ENCODE measurements around the gene FHL1.
A peak's percentile ranks its signal among the peaks of the same experiment; 100 is the strongest.
"Not testable (repeated sequence)": the region's sequence is repeated elsewhere in the genome, so short reads cannot be mapped to it uniquely, and the experiment has no call there.

FHL1 gene

GRCh38 chrX:136147315-136147901, at the start of gene FHL1:
Gene FHL1 (plus strand): TSS chrX:136147533.
- peak; percentile 52 for DNase-seq

GRCh38 chrX:136097871-136098805, 49.2 kb upstream of the FHL1 start:
- DNase-seq: no peak

- no peak for DNase-seq
Measured at GRCh38 chrX:136104936-136105335, 42.4 kb upstream of the FHL1 start.

DNA sequence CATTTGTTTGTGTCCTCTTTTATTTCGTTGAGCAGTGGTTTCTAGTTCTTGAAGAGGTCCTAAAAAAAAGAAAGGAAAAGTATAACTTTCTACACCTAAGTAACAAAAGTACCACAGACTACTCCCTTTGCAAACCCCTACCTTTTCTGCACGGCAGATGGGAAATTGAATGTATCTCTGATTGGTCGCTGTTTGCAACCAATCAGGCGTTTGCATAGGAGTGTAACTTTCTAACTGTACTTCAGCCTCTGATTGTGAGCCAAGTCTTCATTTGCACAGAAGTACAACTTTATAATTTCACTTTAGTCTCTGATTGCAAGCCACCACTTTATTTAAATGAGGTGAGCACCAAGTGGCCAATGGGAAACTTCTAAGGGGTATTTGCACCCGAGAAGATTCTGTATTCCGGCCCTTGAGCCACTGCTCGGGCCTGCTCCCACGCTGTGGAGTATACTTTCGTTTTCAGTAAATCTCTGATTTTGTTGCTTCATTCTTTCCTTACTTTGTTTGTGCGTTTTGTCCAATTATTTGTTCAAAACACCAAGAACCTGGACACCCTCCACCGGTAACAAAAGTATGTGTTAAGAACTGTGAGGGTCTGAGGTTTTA, 40.3 kb upstream of the FHL1 start:
- DNase-seq: no peak

- DNase-seq: not testable (repeated sequence)
Measured at GRCh38 chrX:136108905-136109304, 38.4 kb upstream of the FHL1 start.

DNA sequence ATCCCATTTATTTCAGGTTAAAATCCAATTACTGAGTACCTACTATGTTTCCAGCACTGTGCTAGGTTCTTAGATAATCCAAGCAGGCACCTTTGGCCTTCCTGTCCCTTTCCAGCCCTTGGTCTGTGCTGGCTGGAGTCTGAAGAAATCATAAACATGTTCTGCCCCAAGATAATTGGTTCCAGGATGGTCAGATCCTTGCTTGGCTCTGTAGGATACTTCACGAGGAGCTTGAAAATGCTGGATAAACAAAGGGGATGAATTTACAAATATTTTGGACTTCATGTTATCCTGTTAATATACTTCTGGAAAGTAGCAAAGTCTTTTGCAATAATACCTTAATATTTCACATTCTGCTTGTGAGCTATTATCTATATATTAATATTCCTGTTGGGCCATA, 35.0 kb upstream of the FHL1 start:
- DNase-seq: no peak

DNA sequence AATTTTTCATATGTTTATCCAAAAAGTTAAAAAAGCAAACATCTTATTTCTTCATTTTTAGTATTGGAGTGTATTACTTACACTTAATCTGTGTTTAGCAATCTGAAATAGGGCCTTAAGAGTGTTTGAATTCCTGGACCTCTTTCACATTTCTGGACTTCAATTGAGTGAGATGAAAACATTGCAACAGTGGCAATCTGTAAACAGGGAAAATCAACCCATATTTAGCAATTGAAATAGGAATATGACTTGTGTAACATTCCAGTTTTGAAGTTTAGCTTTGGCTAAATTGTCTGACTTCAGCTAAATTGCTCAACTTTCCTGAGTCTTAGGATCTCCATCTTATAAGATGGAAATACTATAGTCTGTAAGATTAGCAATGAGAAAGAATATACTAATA, 34.6 kb upstream of the FHL1 start:
- DNase-seq: no peak

DNA sequence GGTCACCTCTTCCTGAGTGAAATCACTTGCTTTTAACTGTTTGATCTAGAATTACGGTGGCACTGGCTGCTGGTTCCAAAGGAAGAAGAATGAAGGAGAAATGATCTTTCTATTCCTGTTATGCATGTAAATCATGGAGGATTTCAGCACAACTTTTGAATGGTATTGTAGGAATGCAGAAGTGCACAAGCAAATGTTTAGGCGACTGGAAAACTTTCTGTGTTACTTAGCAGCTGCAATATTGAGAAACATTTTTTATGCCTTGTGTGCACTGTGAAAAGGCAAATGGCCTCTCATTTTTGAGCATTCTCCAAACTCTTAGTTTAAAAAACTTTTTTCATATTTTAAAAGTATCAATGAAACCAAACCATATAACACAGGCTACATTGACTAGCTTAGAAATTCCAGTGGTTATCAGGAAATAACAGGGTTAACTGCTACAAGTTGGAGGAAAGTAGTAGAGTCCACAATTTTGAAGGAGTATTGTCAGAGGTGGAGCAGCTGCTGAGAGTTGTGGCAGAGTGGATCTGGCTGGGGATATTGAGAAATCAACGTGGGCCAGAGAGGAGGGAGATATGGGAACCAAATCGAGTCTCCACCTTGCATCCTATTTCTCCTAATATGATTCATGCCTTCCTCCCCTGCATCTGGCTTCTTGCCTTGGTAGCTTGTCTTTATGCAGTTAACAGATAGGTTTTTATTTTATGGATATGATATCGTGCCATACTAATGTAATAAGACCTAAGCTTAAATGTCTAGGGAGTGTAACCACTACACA, 32.0 kb upstream of the FHL1 start:
- no peak for DNase-seq

- DNase-seq: no peak
Measured at GRCh38 chrX:136115904-136116297, 31.4 kb upstream of the FHL1 start.

DNA sequence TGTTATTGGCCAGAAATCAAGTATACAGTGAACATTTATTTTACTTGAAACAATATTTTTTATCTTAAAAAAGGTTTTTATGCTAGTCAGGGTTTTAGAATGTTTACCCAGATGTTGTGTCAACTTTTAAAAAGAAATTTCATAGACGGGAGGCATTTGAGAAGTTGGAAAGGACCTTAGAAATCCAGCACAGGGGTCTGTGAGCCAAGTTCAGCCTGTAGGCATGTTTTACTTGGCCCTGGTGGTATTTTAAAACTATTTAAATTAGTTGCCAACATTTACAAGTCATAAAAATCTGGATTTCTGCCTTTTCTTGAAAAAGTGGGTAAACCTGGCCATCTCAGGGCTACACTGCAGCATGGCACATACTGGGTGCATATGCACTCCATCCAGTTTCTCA, 25.5 kb upstream of the FHL1 start:
- DNase-seq: no peak

- no peak for DNase-seq
Measured at GRCh38 chrX:136122207-136122606, 25.1 kb upstream of the FHL1 start.

GRCh38 chrX:136125106-136125505, 22.2 kb upstream of the FHL1 start:
- DNase-seq: no peak

- DNase-seq: no peak
Measured at GRCh38 chrX:136126371-136126770, 21.0 kb upstream of the FHL1 start.

GRCh38 chrX:136126872-136127406, 20.4 kb upstream of the FHL1 start:
- DNase-seq: no peak

DNA sequence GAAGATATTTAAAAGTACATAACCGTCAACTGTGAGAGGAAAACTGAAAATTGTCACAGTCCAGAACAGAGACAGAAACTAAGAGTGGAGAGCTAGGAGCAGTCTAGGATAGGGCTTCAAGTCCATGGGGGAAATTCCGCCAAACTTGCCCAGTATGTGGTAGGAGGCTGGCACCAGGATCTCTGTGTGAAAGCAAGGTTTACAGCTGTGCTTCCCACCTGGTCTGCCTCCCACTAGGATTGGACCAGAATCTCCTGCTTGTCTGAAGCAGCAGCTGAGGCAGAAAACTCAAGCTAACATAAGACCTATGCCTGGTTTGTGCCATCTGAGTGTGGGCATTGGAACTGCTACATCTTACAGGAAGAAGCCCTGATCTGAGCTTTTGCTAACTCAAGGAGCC, 18.6 kb upstream of the FHL1 start:
- DNase-seq: no peak

GRCh38 chrX:136130931-136131833, 16.2 kb upstream of the FHL1 start:
- DNase-seq: peak; percentile 25

DNA sequence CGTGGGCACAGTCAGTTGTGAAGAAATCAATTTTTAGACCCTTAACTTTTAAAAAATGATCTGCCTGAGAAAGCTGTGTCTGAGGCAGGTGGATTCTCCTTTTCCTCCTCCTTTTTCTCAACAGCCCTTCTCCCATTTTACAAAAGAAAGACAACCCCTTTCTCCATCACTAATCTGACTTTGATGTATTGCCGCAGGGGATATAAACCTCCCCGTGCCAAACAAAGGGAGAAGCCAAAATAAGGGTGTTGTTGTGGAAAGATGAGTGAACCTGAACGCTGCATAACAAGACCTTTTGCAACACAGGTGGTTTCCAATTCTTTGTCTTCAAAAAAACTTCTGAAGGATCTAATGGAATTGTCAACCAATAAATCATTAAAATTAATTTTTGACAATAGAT, 8.4 kb upstream of the FHL1 start:
- no peak for DNase-seq

GRCh38 chrX:136141569-136141968, 5.8 kb upstream of the FHL1 start:
- DNase-seq: no peak

- no peak for DNase-seq
Measured at GRCh38 chrX:136142592-136142991, 4.7 kb upstream of the FHL1 start.

DNA sequence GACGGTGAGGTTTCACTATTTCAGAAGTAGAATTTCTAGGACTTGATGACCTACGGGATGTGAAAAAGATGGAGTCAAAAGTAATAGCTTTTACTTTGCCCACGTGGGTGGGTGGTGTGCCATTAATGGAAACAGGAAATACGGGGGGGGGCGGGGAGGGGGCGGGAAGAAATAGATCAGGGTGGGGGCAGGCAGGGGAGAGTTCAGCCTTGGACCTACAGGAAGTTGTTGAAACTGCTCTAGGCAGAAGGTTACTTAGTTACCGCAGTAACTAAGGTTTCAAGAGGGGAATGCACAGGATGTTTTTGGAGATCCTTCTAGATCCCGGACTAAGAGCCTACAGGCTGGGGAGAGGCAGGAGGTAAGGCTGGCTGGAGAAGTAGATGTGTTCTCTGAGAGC, 3.6 kb upstream of the FHL1 start:
- DNase-seq: no peak

GRCh38 chrX:136146614-136147314, 569 bp upstream of the FHL1 start:
- peak; percentile 39 for DNase-seq

All from stimulated activated CD8-positive, alpha-beta memory T cell treated with anti-CD3 and anti-CD28 coated beads, Interleukin-4, amount 100 ng/mL, for 48 hours (primary cell).